HepG2 (cell line): Measurements from ENCODE around the gene PSG5. TPM values are rescaled to one million over a fixed set of nuclear protein-coding genes. Genes with fewer than 3 reads are reported as not detected.
A peak's percentile ranks its signal among the peaks of the same experiment; 100 is the strongest.
"Not testable (repeated sequence)": the region's sequence is repeated elsewhere in the genome, so short reads cannot be mapped to it uniquely, and the experiment has no call there.

ENCODE experiments used
- ATAC-seq: fragments of 200-7000 bp; cut with Tn5 transposase; 3 replicates; pipeline ENCODE4 v1.9.1; 2020; ENCODE audit warnings: mild to moderate bottlenecking, moderate library complexity
- BruUV-seq: library from RNA; stranded (reverse); fragments of 400-500 nt; replicated peaks from 2 replicates; lab custom pipeline; 2021; lab: Mats Ljungman, UMichigan
- CTCF ChIA-PET: fragments of 300-600 bp; formaldehyde crosslinking; extraction: SDS; loops from one replicate; lab custom pipeline; 2021; ENCODE audit warnings: low total read pairs, inconsistent platforms, low intra/inter-chr PET ratio; lab: Yijun Ruan, JAX
- POLR2A ChIA-PET: fragments of 350-600 bp; sonication (Branson Sonifier 250); formaldehyde crosslinking; loops from one replicate; lab custom pipeline; 2020; ENCODE audit warnings: antibody characterized with exemption, inconsistent platforms; lab: Yijun Ruan, JAX
- DNase-seq: peaks from one replicate; pipeline ENCODE4 v3.0.0-alpha.2; 2015; ENCODE audit warnings: low spot score
- FAIRE-seq: peaks from 3 replicates; lab custom pipeline; 2011; peaks lifted over from hg19 to GRCh38; lab: Jason Lieb, UNC
- H2AFZ ChIP-seq: one replicate; pipeline ENCODE4 v1.6.1; 2011; ENCODE audit warnings: low read length, inconsistent platforms
- H3K27ac ChIP-seq: fragments of 300-600 bp; 3 replicates; pipeline ENCODE4 v1.8.0; 2011; ENCODE audit warnings: mixed run types, mild to moderate bottlenecking, mixed read lengths, low read length, inconsistent platforms; ENCODE audit not compliant: insufficient read depth; ENCODE audit errors: extremely low read length
- H3K27me3 ChIP-seq, 2 experiments: fragments of 200-600 bp in 1 of 2; 2 replicates in 1 of 2; 3 replicates in 1 of 2; pipeline versions ENCODE4 v1.6.0 to v1.8.0; 2011; ENCODE audit warnings: low read length in 2 of 2, mild to moderate bottlenecking in 2 of 2, moderate library complexity in 2 of 2, inconsistent platforms in 1 of 2; ENCODE audit not compliant: insufficient read depth in 2 of 2, control insufficient read depth in 1 of 2
- H3K36me3 ChIP-seq, 2 experiments: fragments of 200-600 bp in 1 of 2; replicated peaks in 1 of 2; 2 replicates in 1 of 2; 3 replicates in 1 of 2; pipeline versions ENCODE4 v1.5.1 to v1.8.0; 2011; ENCODE audit warnings: low read length in 2 of 2, inconsistent platforms in 1 of 2; ENCODE audit not compliant: insufficient read depth in 2 of 2, control insufficient read depth in 1 of 2
- H3K4me1 ChIP-seq: 2 replicates; pipeline ENCODE4 v1.5.1; 2012; ENCODE audit warnings: low read length, inconsistent platforms; ENCODE audit not compliant: insufficient read depth
- H3K4me2 ChIP-seq: 2 replicates; pipeline ENCODE4 v1.6.0; 2011; ENCODE audit warnings: low read depth, low read length, inconsistent platforms
- H3K4me3 ChIP-seq, 3 experiments: fragments of 200-600 bp in 1 of 3; sonication (generic), shearing (Covaris generic) in 1 of 3; replicated peaks in 1 of 3; 2 replicates each; pipeline ENCODE4 v1.5.1; 2011 to 2016; ENCODE audit warnings: low read length in 3 of 3, inconsistent platforms in 2 of 3, low read depth in 2 of 3, mild to moderate bottlenecking in 2 of 3, control low read depth in 1 of 3, mixed read lengths in 1 of 3; ENCODE audit not compliant: insufficient read depth in 1 of 3
- H3K79me2 ChIP-seq: one replicate; pipeline ENCODE4 v1.6.1; 2011; ENCODE audit warnings: low read length, inconsistent platforms; ENCODE audit not compliant: insufficient read depth
- H3K9ac ChIP-seq: 2 replicates; pipeline ENCODE4 v1.6.0; 2011; ENCODE audit warnings: mild to moderate bottlenecking, low read depth, low read length, inconsistent platforms; ENCODE audit not compliant: insufficient read depth
- H3K9me3 ChIP-seq: 2 replicates; pipeline ENCODE4 v1.5.1; 2012; ENCODE audit warnings: mild to moderate bottlenecking, low read length
- H4K20me1 ChIP-seq: 2 replicates; pipeline ENCODE4 v1.6.0; 2011; ENCODE audit warnings: inconsistent platforms, mild to moderate bottlenecking, low read length, moderate library complexity; ENCODE audit not compliant: insufficient read depth
- CCAR2 ChIP-seq: fragments of 200-400 bp; formaldehyde crosslinking; optimal IDR thresholded peaks from 2 replicates; pipeline ENCODE3; 2018; ENCODE audit warnings: low read depth, mild to moderate bottlenecking, low read length, moderate library complexity
- SMC3 ChIP-seq: IDR thresholded peaks from 2 replicates; pipeline ENCODE4 v1.6.1; 2011; ENCODE audit warnings: low read length, improper control_type of control experiment
- STAG1 ChIP-seq: sonication (generic); formaldehyde crosslinking; IDR thresholded peaks from 2 replicates; pipeline ENCODE4 v1.4.0; 2020; ENCODE audit warnings: missing genetic modification reagents
- WGBS: methylation state at CpG from one replicate; pipeline ENCODE4 v1.1.6; 2017; ENCODE audit warnings: low lambda C conversion rate; 5-methylcytosine and 5-hydroxymethylcytosine counted together
- in situ Hi-C: cut with HindIII; loops from 2 replicates; pipeline ENCODE4 v1.10.0; 2017; ENCODE audit warnings: low pct_unique_long_range_greater_than_20kb; ENCODE audit not compliant: extremely low pct_ligation_motif_present
- intact Hi-C: fragments of 100-400 bp; cut with micrococcal nuclease; formaldehyde crosslinking; loops from one replicate; pipeline ENCODE4 v1.10.0; 2022; ENCODE audit not compliant: unreplicated experiment
- polyA plus RNA-seq, 8 experiments: library from polyadenylated mRNA; depleted of rRNA in 3 of 8; stranded (reverse) in 7 of 8; unstranded in 1 of 8; fragments of >200 nt; fragmentation: Illumina TruSeq in 4 of 8; extraction: Trizol in 4 of 8; gene quantifications; 2 replicates each; pipeline versions ENCODE4 v1.2.1 to v1.2.3, GENCODE V29; 2011 to 2016; ENCODE audit warnings: low read depth in 4 of 8, missing spikeins in 1 of 8, mixed read lengths in 1 of 8; ENCODE audit not compliant: insufficient read depth in 1 of 8
- total RNA-seq, 5 experiments: library from RNA; depleted of rRNA; stranded (reverse); fragments of >200 nt; fragmentation: Illumina TruSeq; extraction: Trizol; gene quantifications; 2 replicates each; pipeline ENCODE4 v1.2.3, GENCODE V29; 2016; ENCODE audit warnings: low read depth in 1 of 5
- TF ChIP-seq, protein P1 (sequence below): sonication (generic); formaldehyde crosslinking; IDR thresholded peaks from 2 replicates; pipeline ENCODE4 v1.5.0; 2020; ENCODE audit warnings: mild to moderate bottlenecking, missing genetic modification reagents, moderate library complexity

The PSG5 gene
- total and polyA plus RNA-seq, 2 of the 13 experiments (the other 11 are each of a cell fraction or from before 2014, with no cell fraction given) = not detected

DNA sequence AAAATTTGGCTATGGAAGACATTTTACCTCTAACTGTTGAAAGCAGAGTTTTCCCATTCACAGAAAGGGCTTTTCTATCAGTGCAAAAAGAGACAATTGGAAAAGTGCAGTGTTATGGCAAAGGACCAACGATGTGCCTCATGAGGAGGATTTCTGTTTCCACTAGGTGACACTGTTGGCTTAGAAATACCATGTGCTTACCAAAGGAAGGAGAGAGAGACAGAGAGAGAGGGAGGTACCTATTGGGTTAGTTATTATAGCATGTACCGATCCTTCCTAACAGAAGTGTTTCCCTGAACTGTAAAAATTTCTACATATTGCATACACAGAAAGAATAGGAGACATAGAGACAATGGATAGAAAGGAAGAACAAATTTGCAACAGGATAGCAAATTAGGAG, 43.0 kb upstream of the PSG5 start:
- ATAC-seq (peak; percentile 48; the same call in 1 of the 3 replicates), FAIRE-seq (no peak)
- Histone ChIP-seq H2AFZ (no peak overlapping the region), H3K79me2 (no peaks in the 10 kb centered on the region), H3K4me1 (no peaks in the 10 kb centered on the region), H3K9ac (no peak overlapping the region), H3K9me3 (no peaks in the 10 kb centered on the region), H3K27ac (no peak overlapping the region), H3K4me2 (no peak overlapping the region), H3K36me3 (no peaks in the 10 kb centered on the region), H3K27me3 (no peaks in the 10 kb centered on the region)
- WGBS = 0% methylated on average over 2 of the region's 2 CpGs
- in situ Hi-C loops = no loop called here
- intact Hi-C loops = no loop called here
- POLR2A ChIA-PET = no interaction called here
- CTCF ChIA-PET = interaction anchor here (1.3 kb wide), 1 partner anchor 42 kb away, joined by 6 read pairs; no protein-coding TSS in a partner anchor
- TF ChIP-seq SMC3 = peak; percentile 36; the same call in 1 of the 2 replicates
- TF ChIP-seq, protein P1, sequence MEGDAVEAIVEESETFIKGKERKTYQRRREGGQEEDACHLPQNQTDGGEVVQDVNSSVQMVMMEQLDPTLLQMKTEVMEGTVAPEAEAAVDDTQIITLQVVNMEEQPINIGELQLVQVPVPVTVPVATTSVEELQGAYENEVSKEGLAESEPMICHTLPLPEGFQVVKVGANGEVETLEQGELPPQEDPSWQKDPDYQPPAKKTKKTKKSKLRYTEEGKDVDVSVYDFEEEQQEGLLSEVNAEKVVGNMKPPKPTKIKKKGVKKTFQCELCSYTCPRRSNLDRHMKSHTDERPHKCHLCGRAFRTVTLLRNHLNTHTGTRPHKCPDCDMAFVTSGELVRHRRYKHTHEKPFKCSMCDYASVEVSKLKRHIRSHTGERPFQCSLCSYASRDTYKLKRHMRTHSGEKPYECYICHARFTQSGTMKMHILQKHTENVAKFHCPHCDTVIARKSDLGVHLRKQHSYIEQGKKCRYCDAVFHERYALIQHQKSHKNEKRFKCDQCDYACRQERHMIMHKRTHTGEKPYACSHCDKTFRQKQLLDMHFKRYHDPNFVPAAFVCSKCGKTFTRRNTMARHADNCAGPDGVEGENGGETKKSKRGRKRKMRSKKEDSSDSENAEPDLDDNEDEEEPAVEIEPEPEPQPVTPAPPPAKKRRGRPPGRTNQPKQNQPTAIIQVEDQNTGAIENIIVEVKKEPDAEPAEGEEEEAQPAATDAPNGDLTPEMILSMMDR = peak; percentile 69
- TF ChIP-seq STAG1 (CRISPR knock-in tag) = peak; percentile 68
- TF ChIP-seq CCAR2 = no peak
- TF ChIP-seq, all 625 proteins: peak for 3
- H3K4me3 ChIP-seq = no peak overlapping the region
- BruUV-seq = no TSS peak
- DNase-seq = peak; percentile 25
- no peaks in the 10 kb centered on the region for H4K20me1 ChIP-seq

GRCh38 chr19:43228730-43229129, 42.4 kb upstream of the PSG5 start:
- H3K36me3 ChIP-seq, H3K4me3 ChIP-seq, H3K79me2 ChIP-seq, H3K9ac ChIP-seq, intact Hi-C loops, FAIRE-seq, H3K27me3 ChIP-seq, H3K4me1 ChIP-seq, in situ Hi-C loops, H3K27ac ChIP-seq, H3K4me2 ChIP-seq, DNase-seq, H3K9me3 ChIP-seq, POLR2A ChIA-PET, BruUV-seq, H4K20me1 ChIP-seq, H2AFZ ChIP-seq, ATAC-seq: not testable (repeated sequence)
- no CpG with 5 or more reads among the region's 2 CpGs for WGBS
- CTCF ChIA-PET = interaction anchor here (1.3 kb wide), 1 partner anchor 42 kb away, joined by 6 read pairs; no protein-coding TSS in a partner anchor
